Measurements from ENCODE around the gene PCDHGB5. TPM values are rescaled to one million over a fixed set of nuclear protein-coding genes. Genes with fewer than 3 reads are reported as not detected.
"Not testable (repeated sequence)": the region's sequence is repeated elsewhere in the genome, so short reads cannot be mapped to it uniquely, and the experiment has no call there.

PCDHGB5 gene
- total RNA-seq, 1 donor from 2014 or later = 4.0 TPM

GRCh38 chr5:141427783-141428426 is 30.2 kb downstream of the PCDHGB5 start:
- no peak for DNase-seq (ENCODE audit: low spot score, unreplicated experiment)
- no peak for TF ChIP-seq CTCF (IDR thresholded peaks at IDR 0.05; ENCODE audit: unreplicated experiment)
- H3K9me3 Mint-ChIP-seq (ENCODE audit: low read depth) = peaks cover 55% of the 10 kb centered on the region
- peaks cover 65% of the 10 kb centered on the region for H3K36me3 Mint-ChIP-seq (ENCODE audit: insufficient read depth)
- H3K4me1 Mint-ChIP-seq (ENCODE audit: low read depth) = no peaks in the 10 kb centered on the region
- no peak overlapping the region for H3K4me3 Mint-ChIP-seq (ENCODE audit: low read depth)
- no peaks in the 10 kb centered on the region for H3K27me3 Mint-ChIP-seq
- H3K27ac Mint-ChIP-seq = peak overlapping the region; percentile 79

GRCh38 chr5:141430332-141431113 is 32.8 kb downstream of the PCDHGB5 start, which contains the start of gene PCDHGA12:
TSS of gene PCDHGA12 (plus strand) at chr5:141430507. CDS start at chr5:141430760, 253 bp downstream.
- DNase-seq (ENCODE audit: low spot score, unreplicated experiment) = no peak
- Mint-ChIP-seq H3K4me1 (ENCODE audit: low read depth) (no peaks in the 10 kb centered on the region), H3K9me3 (ENCODE audit: low read depth) (peaks cover 54% of the 10 kb centered on the region), H3K36me3 (ENCODE audit: insufficient read depth) (peaks cover 63% of the 10 kb centered on the region), H3K4me3 (ENCODE audit: low read depth) (no peak within 1 kb of the TSS), H3K27me3 (no peaks in the 10 kb centered on the region), H3K27ac (peak within 1 kb of the TSS; percentile 93)
- no peak for TF ChIP-seq CTCF (IDR thresholded peaks at IDR 0.05; ENCODE audit: unreplicated experiment)

GRCh38 chr5:141431286-141431685 is 33.5 kb downstream of the PCDHGB5 start:
- H3K27ac Mint-ChIP-seq = peak overlapping the region; percentile 77
- peaks cover 51% of the 10 kb centered on the region for H3K9me3 Mint-ChIP-seq (ENCODE audit: low read depth)
- H3K4me1 Mint-ChIP-seq (ENCODE audit: low read depth) = no peaks in the 10 kb centered on the region
- TF ChIP-seq CTCF (IDR thresholded peaks at IDR 0.05; ENCODE audit: unreplicated experiment) = no peak
- H3K27me3 Mint-ChIP-seq = no peaks in the 10 kb centered on the region
- no peak overlapping the region for H3K4me3 Mint-ChIP-seq (ENCODE audit: low read depth)
- H3K36me3 Mint-ChIP-seq (ENCODE audit: insufficient read depth) = peaks cover 59% of the 10 kb centered on the region
- no peak for DNase-seq (ENCODE audit: low spot score, unreplicated experiment)

- Mint-ChIP-seq H3K36me3 (ENCODE audit: insufficient read depth) (peaks cover 53% of the 10 kb centered on the region), H3K27ac (peak overlapping the region; percentile 77), H3K9me3 (ENCODE audit: low read depth) (peaks cover 51% of the 10 kb centered on the region)
- not testable (repeated sequence) for H3K27me3 Mint-ChIP-seq; H3K4me1 Mint-ChIP-seq (ENCODE audit: low read depth); H3K4me3 Mint-ChIP-seq (ENCODE audit: low read depth); DNase-seq (ENCODE audit: low spot score, unreplicated experiment)
These were observed 34.6 kb downstream of the PCDHGB5 start for GRCh38 chr5:141432308-141432707.

- H3K36me3 Mint-ChIP-seq (ENCODE audit: insufficient read depth) = peaks cover 52% of the 10 kb centered on the region
- H3K4me1 Mint-ChIP-seq (ENCODE audit: low read depth); H3K27ac Mint-ChIP-seq; H3K4me3 Mint-ChIP-seq (ENCODE audit: low read depth); DNase-seq (ENCODE audit: low spot score, unreplicated experiment); H3K27me3 Mint-ChIP-seq: not testable (repeated sequence)
- H3K9me3 Mint-ChIP-seq (ENCODE audit: low read depth) = peaks cover 51% of the 10 kb centered on the region
These were observed 35.0 kb downstream of the PCDHGB5 start for GRCh38 chr5:141432726-141433125.

- Mint-ChIP-seq H3K9me3 (ENCODE audit: low read depth) (peaks cover 48% of the 10 kb centered on the region), H3K4me1 (ENCODE audit: low read depth) (no peaks in the 10 kb centered on the region), H3K27me3 (no peaks in the 10 kb centered on the region), H3K27ac (peak overlapping the region; percentile 56), H3K36me3 (ENCODE audit: insufficient read depth) (peaks cover 47% of the 10 kb centered on the region), H3K4me3 (ENCODE audit: low read depth) (no peak overlapping the region)
- DNase-seq (ENCODE audit: low spot score, unreplicated experiment) = no peak
- TF ChIP-seq CTCF (IDR thresholded peaks at IDR 0.05; ENCODE audit: unreplicated experiment) = no peak
These were observed 36.3 kb downstream of the PCDHGB5 start for GRCh38 chr5:141434006-141434405.

Measured in progenitor cell of endocrine pancreas (in vitro differentiated cells).